ENCODE results near the gene NFATC1.

Gene NFATC1

GRCh38 chr18:79438089-79438897, 42.6 kb downstream of the NFATC1 start:
- H3K27ac ChIP-seq (ENCODE audit: low read depth, low read length) = no peak overlapping the region
- no peaks in the 10 kb centered on the region for H3K4me1 ChIP-seq (ENCODE audit: control insufficient read depth, insufficient read depth, low read length)
- no peak overlapping the region for H3K4me3 ChIP-seq (ENCODE audit: low read depth, low read length)
- no peak overlapping the region for H3K9ac ChIP-seq (ENCODE audit: low read depth, low read length)
- no peaks in the 10 kb centered on the region for H3K9me3 ChIP-seq (ENCODE audit: control insufficient read depth, insufficient read depth, low read length)
- no peaks in the 10 kb centered on the region for H3K27me3 ChIP-seq (ENCODE audit: control insufficient read depth, insufficient read depth, low read length)
- H3K36me3 ChIP-seq (ENCODE audit: control insufficient read depth, insufficient read depth, low read length) = no peaks in the 10 kb centered on the region

GRCh38 chr18:79438898-79439627, 43.3 kb downstream of the NFATC1 start:
- Histone ChIP-seq H3K9me3 (ENCODE audit: control insufficient read depth, insufficient read depth, low read length) (no peaks in the 10 kb centered on the region), H3K9ac (ENCODE audit: low read depth, low read length) (no peak overlapping the region), H3K4me3 (ENCODE audit: low read depth, low read length) (no peak overlapping the region), H3K27me3 (ENCODE audit: control insufficient read depth, insufficient read depth, low read length) (no peaks in the 10 kb centered on the region), H3K27ac (ENCODE audit: low read depth, low read length) (no peak overlapping the region), H3K4me1 (ENCODE audit: control insufficient read depth, insufficient read depth, low read length) (no peaks in the 10 kb centered on the region), H3K36me3 (ENCODE audit: control insufficient read depth, insufficient read depth, low read length) (no peaks in the 10 kb centered on the region)

- H3K4me3 ChIP-seq (ENCODE audit: low read depth, low read length) = no peak overlapping the region
- H3K36me3 ChIP-seq (ENCODE audit: control insufficient read depth, insufficient read depth, low read length) = no peaks in the 10 kb centered on the region
- H3K9me3 ChIP-seq (ENCODE audit: control insufficient read depth, insufficient read depth, low read length) = no peaks in the 10 kb centered on the region
- H3K9ac ChIP-seq (ENCODE audit: low read depth, low read length) = no peak overlapping the region
- no peaks in the 10 kb centered on the region for H3K27me3 ChIP-seq (ENCODE audit: control insufficient read depth, insufficient read depth, low read length)
- H3K27ac ChIP-seq (ENCODE audit: low read depth, low read length) = no peak overlapping the region
- H3K4me1 ChIP-seq (ENCODE audit: control insufficient read depth, insufficient read depth, low read length) = no peaks in the 10 kb centered on the region
These were observed 43.9 kb downstream of the NFATC1 start for GRCh38 chr18:79439628-79440023.

GRCh38 chr18:79440316-79441110, 44.8 kb downstream of the NFATC1 start:
- Histone ChIP-seq H3K4me1 (ENCODE audit: control insufficient read depth, insufficient read depth, low read length) (peaks cover under 1% of the 10 kb centered on the region; the same call in 1 of the 2 replicates), H3K27me3 (ENCODE audit: control insufficient read depth, insufficient read depth, low read length) (no peaks in the 10 kb centered on the region), H3K36me3 (ENCODE audit: control insufficient read depth, insufficient read depth, low read length) (no peaks in the 10 kb centered on the region), H3K27ac (ENCODE audit: low read depth, low read length) (no peak overlapping the region), H3K9me3 (ENCODE audit: control insufficient read depth, insufficient read depth, low read length) (no peaks in the 10 kb centered on the region), H3K9ac (ENCODE audit: low read depth, low read length) (no peak overlapping the region), H3K4me3 (ENCODE audit: low read depth, low read length) (no peak overlapping the region)

GRCh38 chr18:79441420-79441819, 45.7 kb downstream of the NFATC1 start:
- no peaks in the 10 kb centered on the region for H3K27me3 ChIP-seq (ENCODE audit: control insufficient read depth, insufficient read depth, low read length)
- peaks cover 7% of the 10 kb centered on the region; the same call in 1 of the 2 replicates for H3K4me1 ChIP-seq (ENCODE audit: control insufficient read depth, insufficient read depth, low read length)
- H3K4me3 ChIP-seq (ENCODE audit: low read depth, low read length) = no peak overlapping the region
- no peak overlapping the region for H3K9ac ChIP-seq (ENCODE audit: low read depth, low read length)
- no peaks in the 10 kb centered on the region for H3K9me3 ChIP-seq (ENCODE audit: control insufficient read depth, insufficient read depth, low read length)
- H3K36me3 ChIP-seq (ENCODE audit: control insufficient read depth, insufficient read depth, low read length) = no peaks in the 10 kb centered on the region
- H3K27ac ChIP-seq (ENCODE audit: low read depth, low read length) = no peak overlapping the region

GRCh38 chr18:79442508-79443221, 46.9 kb downstream of the NFATC1 start:
- no peak overlapping the region for H3K9ac ChIP-seq (ENCODE audit: low read depth, low read length)
- peaks cover 7% of the 10 kb centered on the region; the same call in 1 of the 2 replicates for H3K4me1 ChIP-seq (ENCODE audit: control insufficient read depth, insufficient read depth, low read length)
- no peaks in the 10 kb centered on the region for H3K27me3 ChIP-seq (ENCODE audit: control insufficient read depth, insufficient read depth, low read length)
- no peaks in the 10 kb centered on the region for H3K9me3 ChIP-seq (ENCODE audit: control insufficient read depth, insufficient read depth, low read length)
- H3K36me3 ChIP-seq (ENCODE audit: control insufficient read depth, insufficient read depth, low read length) = no peaks in the 10 kb centered on the region
- H3K27ac ChIP-seq (ENCODE audit: low read depth, low read length) = no peak overlapping the region
- no peak overlapping the region for H3K4me3 ChIP-seq (ENCODE audit: low read depth, low read length)

GRCh38 chr18:79445221-79445620, 49.5 kb downstream of the NFATC1 start:
- Histone ChIP-seq H3K9ac (ENCODE audit: low read depth, low read length) (no peak overlapping the region), H3K27ac (ENCODE audit: low read depth, low read length) (no peak overlapping the region), H3K4me3 (ENCODE audit: low read depth, low read length) (no peak overlapping the region), H3K27me3 (ENCODE audit: control insufficient read depth, insufficient read depth, low read length) (no peaks in the 10 kb centered on the region), H3K9me3 (ENCODE audit: control insufficient read depth, insufficient read depth, low read length) (no peaks in the 10 kb centered on the region), H3K36me3 (ENCODE audit: control insufficient read depth, insufficient read depth, low read length) (no peaks in the 10 kb centered on the region), H3K4me1 (ENCODE audit: control insufficient read depth, insufficient read depth, low read length) (peaks cover 7% of the 10 kb centered on the region; the same call in 1 of the 2 replicates)

GRCh38 chr18:79445696-79446561, 50.2 kb downstream of the NFATC1 start:
- H3K27me3 ChIP-seq (ENCODE audit: control insufficient read depth, insufficient read depth, low read length) = no peaks in the 10 kb centered on the region
- peaks cover 7% of the 10 kb centered on the region; the same call in 1 of the 2 replicates for H3K4me1 ChIP-seq (ENCODE audit: control insufficient read depth, insufficient read depth, low read length)
- H3K9ac ChIP-seq (ENCODE audit: low read depth, low read length) = no peak overlapping the region
- H3K4me3 ChIP-seq (ENCODE audit: low read depth, low read length) = no peak overlapping the region
- no peaks in the 10 kb centered on the region for H3K9me3 ChIP-seq (ENCODE audit: control insufficient read depth, insufficient read depth, low read length)
- no peak overlapping the region for H3K27ac ChIP-seq (ENCODE audit: low read depth, low read length)
- H3K36me3 ChIP-seq (ENCODE audit: control insufficient read depth, insufficient read depth, low read length) = no peaks in the 10 kb centered on the region

GRCh38 chr18:79446931-79447330, 51.2 kb downstream of the NFATC1 start:
- Histone ChIP-seq H3K9ac (ENCODE audit: low read depth, low read length) (no peak overlapping the region), H3K9me3 (ENCODE audit: control insufficient read depth, insufficient read depth, low read length) (no peaks in the 10 kb centered on the region), H3K36me3 (ENCODE audit: control insufficient read depth, insufficient read depth, low read length) (no peaks in the 10 kb centered on the region), H3K4me3 (ENCODE audit: low read depth, low read length) (no peak overlapping the region), H3K27me3 (ENCODE audit: control insufficient read depth, insufficient read depth, low read length) (no peaks in the 10 kb centered on the region), H3K4me1 (ENCODE audit: control insufficient read depth, insufficient read depth, low read length) (peaks cover 7% of the 10 kb centered on the region; the same call in 1 of the 2 replicates), H3K27ac (ENCODE audit: low read depth, low read length) (no peak overlapping the region)

Measured in HUES48 (cell line).